Endothelial cell of umbilical vein (primary cell): Measurements from ENCODE around the gene DMXL2. TPM values are rescaled to one million over a fixed set of nuclear protein-coding genes. Genes with fewer than 3 reads are reported as not detected.

Experiments
- BruUV-seq: library from RNA; stranded (reverse); fragments of 400-500 nt; replicated peaks from 2 replicates; lab custom pipeline; 2021; lab: Mats Ljungman, UMichigan
- CTCF ChIA-PET: fragments of 300-600, 350-600 bp; sonication (Branson Sonifier 250); formaldehyde crosslinking; loops from one replicate; lab custom pipeline; 2021; ENCODE audit warnings: antibody characterized with exemption, inconsistent platforms; lab: Charles Lee
- POLR2A ChIA-PET: fragments of 300-600, 350-600 bp; sonication (Branson Sonifier 250); formaldehyde crosslinking; loops from one replicate; lab custom pipeline; 2021; ENCODE audit warnings: antibody characterized with exemption, inconsistent platforms; lab: Charles Lee
- DNase-seq: peaks from one replicate; pipeline ENCODE4 v3.0.0-alpha.2; 2011; ENCODE audit warnings: low read depth, low spot score
- FAIRE-seq: peaks from 2 replicates; lab custom pipeline; 2011; peaks lifted over from hg19 to GRCh38; lab: Jason Lieb, UNC
- H2AFZ ChIP-seq: 2 replicates; pipeline ENCODE4 v1.6.0; 2012; ENCODE audit warnings: low read depth, low read length, control low read depth, inconsistent platforms
- H3K27ac ChIP-seq: 2 replicates; pipeline ENCODE4 v1.5.1; 2011; ENCODE audit warnings: low read depth, mild to moderate bottlenecking, control low read depth, low read length, moderate library complexity; ENCODE audit not compliant: insufficient read depth
- H3K27me3 ChIP-seq, 2 experiments: 2 replicates each; pipeline versions ENCODE4 v1.6.0 to v1.6.1; 2011; ENCODE audit warnings: low read length in 2 of 2, mixed read lengths in 1 of 2; ENCODE audit not compliant: control insufficient read depth in 2 of 2, insufficient read depth in 2 of 2
- H3K36me3 ChIP-seq, 2 experiments: 2 replicates in 1 of 2; 3 replicates in 1 of 2; pipeline ENCODE4 v1.5.1; 2011; ENCODE audit warnings: low read length in 2 of 2, mild to moderate bottlenecking in 1 of 2, moderate library complexity in 1 of 2; ENCODE audit not compliant: control insufficient read depth in 2 of 2, insufficient read depth in 2 of 2; ENCODE audit errors: extremely low read depth in 1 of 2
- H3K4me1 ChIP-seq: 3 replicates; pipeline ENCODE4 v1.5.1; 2011; ENCODE audit warnings: mild to moderate bottlenecking, low read length; ENCODE audit not compliant: control insufficient read depth, insufficient read depth; ENCODE audit errors: extremely low read depth
- H3K4me2 ChIP-seq: 2 replicates; pipeline ENCODE4 v1.6.1; 2011; ENCODE audit warnings: low read length, control low read depth, mixed read lengths; ENCODE audit not compliant: insufficient read depth
- H3K4me3 ChIP-seq, 3 experiments: fragments of 200-600 bp in 1 of 3; sonication (generic), shearing (Covaris generic) in 1 of 3; replicated peaks in 1 of 3; 2 replicates each; pipeline ENCODE4 v1.5.1; 2011 to 2016; ENCODE audit warnings: control low read depth in 3 of 3, low read length in 3 of 3, mild to moderate bottlenecking in 2 of 3, inconsistent platforms in 1 of 3, low read depth in 1 of 3, moderate library complexity in 1 of 3; ENCODE audit not compliant: insufficient read depth in 1 of 3
- H3K79me2 ChIP-seq: 2 replicates; pipeline ENCODE4 v1.6.0; 2012; ENCODE audit warnings: low read length, inconsistent platforms; ENCODE audit not compliant: control insufficient read depth, insufficient read depth
- H3K9ac ChIP-seq: replicated peaks from 2 replicates; pipeline ENCODE3; 2011; ENCODE audit warnings: low read length, control low read depth; ENCODE audit not compliant: insufficient read depth; ENCODE audit errors: extremely low read depth
- H3K9me1 ChIP-seq: replicated peaks from 3 replicates; pipeline ENCODE4 v1.6.0; 2011; ENCODE audit warnings: mild to moderate bottlenecking, low read length; ENCODE audit not compliant: control insufficient read depth, insufficient read depth; ENCODE audit errors: extremely low read depth
- H3K9me3 ChIP-seq: replicated peaks from 2 replicates; pipeline ENCODE4 v1.5.1; 2012; ENCODE audit warnings: low read length, inconsistent platforms; ENCODE audit not compliant: control insufficient read depth, insufficient read depth
- H4K20me1 ChIP-seq: replicated peaks from 2 replicates; pipeline ENCODE3; 2011; ENCODE audit warnings: mild to moderate bottlenecking, low read length; ENCODE audit not compliant: control insufficient read depth, insufficient read depth; ENCODE audit errors: extremely low read depth
- EZH2 ChIP-seq: IDR thresholded peaks from 2 replicates; pipeline ENCODE4 v1.6.1; 2012; ENCODE audit warnings: borderline replicate concordance, low read depth, mild to moderate bottlenecking, moderate library complexity, low read length, inconsistent platforms; ENCODE audit not compliant: severe bottlenecking
- JUN ChIP-seq: IDR thresholded peaks from 2 replicates; pipeline ENCODE4 v1.6.1; 2011; ENCODE audit warnings: borderline replicate concordance, low read depth; ENCODE audit not compliant: insufficient read length, insufficient read depth
- POLR2A ChIP-seq: IDR thresholded peaks from 2 replicates; pipeline ENCODE4 v1.6.1; 2012; ENCODE audit warnings: low read depth, mild to moderate bottlenecking, control low read depth, low read length
- dilution Hi-C: fragments of 300-500 bp; cut with MboI; formaldehyde crosslinking; loops from one replicate; pipeline ENCODE4 v1.15.0; 2019; ENCODE audit warnings: low sequenced_read_pairs; ENCODE audit not compliant: extremely low pct_ligation_motif_present
- intact Hi-C: fragments of 100-400 bp; cut with micrococcal nuclease; formaldehyde crosslinking; loops from one replicate; pipeline ENCODE4 v1.10.0; 2022
- polyA plus RNA-seq, 4 experiments: library from polyadenylated mRNA; depleted of rRNA in 3 of 4; stranded (reverse) in 3 of 4; unstranded in 1 of 4; fragments of >200 nt; gene quantifications; 2 replicates each; pipeline versions ENCODE4 v1.2.1 to v1.2.3, GENCODE V29; 2011 to 2012; ENCODE audit warnings: missing spikeins in 1 of 4
- total RNA-seq: library from RNA; stranded (reverse); gene quantifications from 2 replicates; pipeline ENCODE4 v1.2.3, GENCODE V29; 2021
- TF ChIP-seq, protein P1 (sequence below), 2 donors: IDR thresholded peaks; 1 replicate in 1 of 2; 2 replicates in 1 of 2; pipeline ENCODE4 v1.5.1; 2011; ENCODE audit warnings: low read length in 2 of 2, mild to moderate bottlenecking in 2 of 2, moderate library complexity in 2 of 2, control low read depth in 1 of 2, inconsistent platforms in 1 of 2, low read depth in 1 of 2; ENCODE audit not compliant: insufficient read depth in 1 of 2; ENCODE audit errors: extremely low read depth in 1 of 2

Gene DMXL2
- total and polyA plus RNA-seq, 2 donors (not counting 3 experiments of a cell fraction or from before 2014, with no cell fraction given): 6.3 to 10.8 TPM

DNA sequence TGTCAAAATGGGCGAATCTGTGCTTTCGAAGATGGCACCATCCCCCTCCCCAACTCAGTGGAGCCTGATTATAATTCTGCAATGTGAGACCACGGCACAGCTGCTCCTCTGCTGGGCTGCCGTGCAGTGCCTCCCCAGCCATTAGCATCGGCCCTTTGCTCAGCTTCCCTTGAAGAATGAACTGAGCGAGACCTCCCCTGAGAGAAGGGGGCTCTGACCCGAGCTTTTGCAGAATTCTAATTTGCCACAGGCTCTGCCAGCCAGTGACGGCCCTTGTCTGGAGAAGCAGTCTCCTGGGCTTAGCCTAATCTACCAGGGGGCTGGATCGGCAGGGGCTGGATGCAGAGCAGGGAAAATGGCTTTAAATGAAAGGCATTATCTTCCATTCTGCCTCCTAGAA, 223.9 kb downstream of the DMXL2 start:
- no peaks in the 10 kb centered on the region for H3K9me1 ChIP-seq
- H3K4me3 ChIP-seq: no peak overlapping the region
- FAIRE-seq (no peak), DNase-seq (no peak)
- no peaks in the 10 kb centered on the region for H3K36me3 ChIP-seq
- no peaks in the 10 kb centered on the region for H4K20me1 ChIP-seq
- no peak overlapping the region for H2AFZ ChIP-seq
- BruUV-seq: no TSS peak
- H3K4me2 ChIP-seq: no peak overlapping the region
- CTCF ChIA-PET: interaction anchor here (0.9 to 2.4 kb wide), 8 partner anchors 11 to 235 kb away, joined by 3 to 11 read pairs (median 4); no protein-coding TSS in a partner anchor
- TF ChIP-seq, protein P1, sequence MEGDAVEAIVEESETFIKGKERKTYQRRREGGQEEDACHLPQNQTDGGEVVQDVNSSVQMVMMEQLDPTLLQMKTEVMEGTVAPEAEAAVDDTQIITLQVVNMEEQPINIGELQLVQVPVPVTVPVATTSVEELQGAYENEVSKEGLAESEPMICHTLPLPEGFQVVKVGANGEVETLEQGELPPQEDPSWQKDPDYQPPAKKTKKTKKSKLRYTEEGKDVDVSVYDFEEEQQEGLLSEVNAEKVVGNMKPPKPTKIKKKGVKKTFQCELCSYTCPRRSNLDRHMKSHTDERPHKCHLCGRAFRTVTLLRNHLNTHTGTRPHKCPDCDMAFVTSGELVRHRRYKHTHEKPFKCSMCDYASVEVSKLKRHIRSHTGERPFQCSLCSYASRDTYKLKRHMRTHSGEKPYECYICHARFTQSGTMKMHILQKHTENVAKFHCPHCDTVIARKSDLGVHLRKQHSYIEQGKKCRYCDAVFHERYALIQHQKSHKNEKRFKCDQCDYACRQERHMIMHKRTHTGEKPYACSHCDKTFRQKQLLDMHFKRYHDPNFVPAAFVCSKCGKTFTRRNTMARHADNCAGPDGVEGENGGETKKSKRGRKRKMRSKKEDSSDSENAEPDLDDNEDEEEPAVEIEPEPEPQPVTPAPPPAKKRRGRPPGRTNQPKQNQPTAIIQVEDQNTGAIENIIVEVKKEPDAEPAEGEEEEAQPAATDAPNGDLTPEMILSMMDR (IDR thresholded peaks at IDR 0.05; ENCODE audit: extremely low read depth in 1 of 2, insufficient read depth in 1 of 2, low read depth in 1 of 2, low read length in 2 of 2): no peak
- TF ChIP-seq POLR2A (no peak), EZH2 (no peak), JUN (no peak)
- no peaks in the 10 kb centered on the region for H3K4me1 ChIP-seq
- H3K79me2 ChIP-seq: no peaks in the 10 kb centered on the region
- no peak overlapping the region for H3K9ac ChIP-seq
- H3K27ac ChIP-seq: no peak overlapping the region
- POLR2A ChIA-PET: no interaction called here
- no peaks in the 10 kb centered on the region for H3K9me3 ChIP-seq
- intact Hi-C loops (no loop called here), dilution Hi-C loops (no loop called here)
- peaks cover 52 to 62% of the 10 kb centered on the region in 2 experiments for H3K27me3 ChIP-seq

Other genes with a start within 250 kb of the DMXL2 start
- gene SCG3, start 58.7 kb upstream of the DMXL2 start, total RNA-seq: not detected in 2 replicates
- not detected in 2 replicates for gene SCG3, start 58.7 kb upstream of the DMXL2 start, polyA plus RNA-seq
- 8.0 and 8.2 TPM in 2 replicates for gene LYSMD2, start 114.9 kb upstream of the DMXL2 start, total RNA-seq
- gene LYSMD2, start 114.9 kb upstream of the DMXL2 start, polyA plus RNA-seq: 4.3 and 6.2 TPM in 2 replicates
- 2.5 and 2.7 TPM in 2 replicates for gene TMOD2, start 128.8 kb upstream of the DMXL2 start, total RNA-seq
- gene TMOD2, start 128.8 kb upstream of the DMXL2 start, polyA plus RNA-seq: 0.32 and 0.46 TPM in 2 replicates
- gene TMOD3, start 206.9 kb upstream of the DMXL2 start, total RNA-seq: 63.7 and 64.3 TPM in 2 replicates
- gene TMOD3, start 206.9 kb upstream of the DMXL2 start, polyA plus RNA-seq: 7.6 and 10.4 TPM in 2 replicates